Activated CD8-positive, alpha-beta memory T cell treated with anti-CD3 and anti-CD28 coated beads, Interleukin-2, amount 50 U/mL, for 1 hour (primary cell): ENCODE measurements around the gene ANKRD12.
"Not testable (repeated sequence)": the region's sequence is repeated elsewhere in the genome, so short reads cannot be mapped to it uniquely, and the experiment has no call there.

ENCODE experiments used
- DNase-seq: peaks from one replicate; pipeline ENCODE4 v3.0.0-alpha.2; 2020; ENCODE audit errors: extremely low read depth

The ANKRD12 gene

DNA sequence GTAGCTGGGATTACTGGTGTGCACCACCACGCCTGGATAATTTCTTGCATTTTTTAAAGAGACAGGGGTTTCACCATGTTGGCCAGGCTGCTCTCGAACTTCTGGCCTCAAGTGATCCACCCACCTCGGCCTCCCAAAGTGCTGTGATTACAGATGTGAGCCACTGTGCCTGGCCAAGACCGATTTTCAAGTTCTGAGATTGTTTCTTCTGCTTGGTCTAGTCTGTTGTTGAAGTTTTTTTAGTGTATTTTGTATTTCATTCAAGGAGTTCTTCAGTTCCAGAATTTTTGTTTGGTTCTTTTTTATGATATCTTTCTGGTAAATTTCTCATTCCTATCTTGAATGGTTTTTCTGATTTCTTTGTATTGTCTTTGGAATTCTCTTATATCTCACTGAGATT lies 96.4 kb downstream of the ANKRD12 start:
- DNase-seq: no peak

DNA sequence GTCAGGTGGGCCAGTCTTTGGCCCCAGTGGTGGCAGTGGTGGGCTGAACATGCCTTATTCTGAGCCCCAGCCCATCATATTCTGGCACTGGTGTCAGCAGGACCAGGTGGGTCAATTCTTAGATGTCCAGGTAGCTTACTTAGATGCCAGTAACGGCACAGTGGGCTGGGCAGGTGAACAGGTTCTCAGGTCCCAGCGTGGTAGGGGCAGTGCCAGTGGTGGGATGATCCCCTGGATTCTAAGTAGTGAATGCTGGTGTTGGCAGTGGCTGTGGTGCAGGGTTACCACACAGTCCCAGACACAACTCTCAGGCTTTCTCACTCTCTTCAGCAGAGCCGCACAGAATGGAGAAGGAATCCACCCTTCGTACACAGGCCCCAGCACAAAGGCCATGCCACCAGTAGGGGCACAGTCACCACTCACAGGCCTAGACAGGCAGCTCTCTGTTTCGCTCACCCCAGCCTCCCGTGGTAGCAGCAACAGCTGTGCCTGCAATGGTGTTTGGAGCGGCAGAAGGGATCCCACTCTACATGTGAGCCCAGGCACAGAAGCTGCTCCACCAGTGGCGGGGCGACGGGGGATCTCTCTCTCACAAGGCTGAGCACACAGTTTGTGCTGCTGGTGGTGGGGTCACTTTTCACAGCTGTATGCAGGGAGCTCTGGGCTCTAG lies 97.3 kb downstream of the ANKRD12 start:
- no peak for DNase-seq

DNA sequence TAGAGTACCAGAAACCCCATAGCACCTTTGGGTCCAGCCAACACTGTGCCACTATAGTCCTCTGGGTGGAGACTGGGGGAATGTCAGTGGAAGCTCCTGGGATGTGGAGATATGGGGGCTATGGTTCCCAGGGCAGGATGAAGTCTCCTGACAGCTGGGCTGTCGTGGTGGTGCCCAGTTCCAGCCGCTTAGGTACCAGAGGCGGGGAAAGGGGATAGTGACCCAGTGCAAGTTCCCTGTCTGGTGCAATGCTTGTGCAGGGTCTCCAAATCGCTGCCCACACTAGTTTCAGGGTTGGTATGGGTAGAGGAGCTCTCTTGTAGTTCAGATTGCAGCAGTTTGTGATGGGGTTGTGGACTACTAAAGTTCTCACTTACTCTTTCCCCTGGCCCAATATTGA lies 97.9 kb downstream of the ANKRD12 start:
- no peak for DNase-seq

DNA sequence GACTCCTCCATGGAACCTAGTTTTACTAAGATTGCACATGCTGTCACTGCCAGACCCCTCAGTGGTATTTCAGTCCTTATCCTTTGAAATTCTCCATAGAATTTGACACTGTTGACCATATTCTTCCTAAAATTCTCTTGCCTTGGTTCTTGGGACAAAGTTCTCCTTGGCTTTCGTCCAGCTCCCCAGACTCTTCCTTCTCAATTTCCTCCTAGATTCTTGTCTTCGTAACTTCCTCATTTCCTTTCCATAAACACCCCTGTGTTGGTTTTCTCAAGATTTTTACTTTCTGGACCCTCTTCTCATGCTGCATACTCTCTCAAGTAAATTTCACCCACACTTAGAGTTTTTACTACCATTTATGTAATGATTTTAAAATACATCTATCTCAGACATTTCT lies 101.4 kb downstream of the ANKRD12 start:
- no peak for DNase-seq

DNA sequence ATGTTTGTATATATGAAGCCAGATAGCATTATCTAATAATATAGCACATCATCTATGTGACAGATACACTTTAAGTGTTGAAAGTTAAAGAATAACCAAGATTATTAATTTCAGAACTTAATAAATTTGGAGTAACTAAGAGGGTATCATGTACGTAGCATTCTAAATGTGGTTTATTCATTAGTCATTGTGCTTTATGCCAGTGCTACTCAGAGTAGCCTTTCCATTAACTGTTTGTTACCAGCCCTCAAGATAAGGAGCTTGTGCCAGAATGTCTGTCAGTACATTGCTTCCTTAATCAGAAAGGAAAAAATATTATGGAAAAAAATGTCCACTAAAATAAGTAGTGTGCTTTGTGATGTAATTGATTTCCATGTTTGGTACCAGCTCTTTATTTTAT lies 103.1 kb downstream of the ANKRD12 start:
- DNase-seq: no peak

DNA sequence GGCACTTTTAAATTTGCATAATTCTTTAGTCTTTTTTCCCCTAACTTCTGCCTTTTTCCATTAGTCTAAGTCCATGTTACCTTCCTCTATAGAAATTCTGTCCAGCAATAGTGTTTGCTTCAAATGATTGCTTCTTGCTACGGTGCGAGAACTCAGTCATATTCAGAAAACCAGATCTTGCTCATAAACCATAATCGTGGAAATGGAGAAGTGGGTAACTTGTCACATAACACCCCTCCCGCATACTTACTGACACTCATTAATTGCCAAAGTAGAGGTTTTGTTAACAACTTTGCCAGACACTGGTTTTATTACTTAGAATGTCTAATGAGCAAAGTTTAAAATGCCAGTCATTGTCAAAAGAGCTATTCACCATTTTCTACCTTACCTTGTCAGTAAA lies 103.7 kb downstream of the ANKRD12 start:
- no peak for DNase-seq

DNA sequence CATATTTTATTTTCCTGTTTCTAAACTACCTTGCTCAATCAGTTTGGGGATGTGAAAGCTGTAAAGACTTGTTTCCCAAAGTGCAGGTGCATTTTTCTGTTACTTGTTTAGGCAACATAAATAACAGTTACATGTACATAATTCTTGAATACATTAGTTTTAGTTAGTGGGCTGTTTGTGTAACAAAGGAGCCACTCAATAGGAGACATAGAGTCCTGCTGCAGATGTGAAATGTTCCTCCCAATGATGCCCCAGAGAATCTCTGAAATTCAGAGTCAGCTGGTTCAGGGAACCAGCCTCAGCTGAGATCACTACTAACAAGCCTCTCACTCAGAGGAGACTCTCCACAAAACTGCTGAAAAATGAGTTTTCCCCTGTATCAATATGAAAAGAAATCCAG lies 106.4 kb downstream of the ANKRD12 start:
- DNase-seq: no peak

DNA sequence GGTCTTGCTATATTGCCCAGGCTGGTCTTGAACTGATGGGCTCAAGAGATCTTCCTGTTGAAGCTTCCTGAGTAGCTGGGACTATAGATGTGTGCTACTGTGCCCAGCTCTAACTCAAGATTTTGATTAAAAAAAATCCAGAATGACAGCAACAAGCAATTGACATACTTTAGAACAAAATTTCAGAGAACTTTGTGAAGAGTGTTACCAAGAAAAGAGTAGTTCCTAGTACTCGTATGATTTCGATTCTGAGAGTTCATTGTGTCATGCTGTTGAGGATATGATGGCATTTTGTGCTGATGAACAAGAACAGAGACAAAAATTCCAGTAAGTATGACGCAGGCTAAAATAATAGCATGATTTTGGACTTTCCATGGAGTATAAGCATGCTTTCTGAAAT lies 107.8 kb downstream of the ANKRD12 start:
- no peak for DNase-seq

DNA sequence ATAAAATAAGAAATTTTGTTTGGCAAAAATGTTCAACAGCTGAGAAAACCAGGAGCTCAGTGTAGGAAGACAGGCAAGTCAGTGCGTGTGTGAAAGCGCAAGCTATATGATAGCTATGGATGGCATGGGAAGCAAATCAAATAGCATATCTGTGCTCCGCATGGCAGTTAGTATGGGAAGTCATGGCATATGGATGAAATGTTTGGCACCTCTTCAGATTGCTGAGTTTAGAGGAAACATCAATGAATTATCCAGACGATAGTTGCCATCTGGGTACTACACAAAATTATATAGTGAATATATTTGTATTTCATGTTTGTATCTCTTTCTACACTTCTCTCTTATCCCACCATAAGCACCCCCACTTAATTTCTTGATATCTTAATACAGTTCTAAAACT lies 112.1 kb downstream of the ANKRD12 start:
- DNase-seq: no peak

DNA sequence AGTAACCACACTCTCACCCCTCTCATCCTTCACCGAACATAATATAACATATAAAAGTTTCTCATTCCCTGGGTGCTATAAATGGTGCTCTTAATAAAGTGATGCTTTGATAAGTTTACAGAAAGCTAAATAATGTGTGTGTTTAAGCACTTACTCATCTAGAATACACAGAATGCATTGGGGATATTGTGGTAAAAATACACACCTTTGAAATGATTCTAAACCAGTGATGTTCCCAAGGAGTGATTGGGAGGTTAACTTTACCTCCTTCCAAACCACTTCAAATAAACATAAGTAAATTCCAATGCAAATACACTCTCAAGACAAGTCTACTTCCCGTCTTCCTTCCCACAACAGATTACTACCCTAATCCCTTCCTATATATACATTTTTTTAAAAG lies 112.7 kb downstream of the ANKRD12 start:
- no peak for DNase-seq

DNA sequence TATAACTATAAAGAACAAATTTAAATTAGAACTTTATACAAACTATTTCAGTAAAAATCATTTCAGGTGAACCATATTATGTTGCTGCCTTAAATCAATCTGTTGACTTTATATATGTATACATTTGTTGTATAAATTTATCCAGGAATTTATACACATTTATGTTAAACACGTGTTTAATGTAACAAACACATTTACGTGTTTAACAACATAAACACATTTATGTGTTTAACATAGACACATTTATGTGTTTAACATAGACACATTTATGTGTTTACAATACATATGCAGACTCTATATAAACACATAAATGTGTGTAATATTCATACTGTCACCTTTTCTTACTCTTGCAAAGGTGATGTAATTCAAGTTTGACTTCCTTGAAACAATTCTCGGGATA lies 122.6 kb downstream of the ANKRD12 start:
- DNase-seq: no peak

DNA sequence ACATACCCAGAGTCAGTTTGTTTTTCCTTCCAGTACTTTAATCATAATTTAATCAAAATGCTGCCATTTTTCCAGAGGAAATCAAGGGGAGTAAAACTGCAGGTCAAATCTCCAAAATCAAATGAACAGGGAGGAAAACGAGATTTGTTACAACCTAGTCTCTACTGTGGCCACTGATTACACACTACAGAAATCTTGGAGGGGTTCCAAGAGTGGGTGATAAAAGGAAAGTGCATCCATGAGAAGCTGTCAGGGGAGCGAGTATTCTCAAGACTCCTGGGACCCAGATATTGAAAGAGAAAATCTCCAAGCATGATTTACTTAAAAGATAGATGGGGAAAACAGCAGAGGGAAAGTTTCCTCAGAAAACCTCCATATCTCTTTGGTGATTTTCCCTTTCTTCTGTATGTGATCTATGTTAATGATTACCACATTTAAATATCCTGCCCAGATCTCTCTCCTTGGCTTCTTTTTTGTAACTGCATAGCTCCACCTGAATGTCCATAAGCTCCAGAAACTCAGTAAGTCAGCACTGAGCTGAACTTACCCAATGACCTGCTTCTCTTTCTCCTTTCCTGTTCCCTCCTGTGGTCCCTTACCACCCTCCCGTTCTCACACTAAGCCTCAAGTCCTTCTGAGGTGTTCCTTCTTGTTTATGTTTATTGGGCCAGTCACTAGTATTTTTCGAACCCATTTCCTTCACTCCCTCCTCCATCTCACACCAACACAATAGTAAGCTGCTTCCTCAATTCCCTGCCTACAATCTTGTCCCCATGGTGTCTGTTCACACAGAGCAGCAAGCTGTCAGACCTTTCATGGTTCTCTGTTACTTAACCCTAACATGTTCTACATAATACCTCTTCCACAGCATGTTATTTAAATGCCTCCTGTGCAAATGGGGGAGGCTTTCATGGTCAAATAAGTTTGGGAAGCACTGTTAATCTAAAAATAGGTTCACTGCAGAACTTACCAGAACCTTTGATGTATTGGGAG lies 124.1 kb downstream of the ANKRD12 start:
- no peak for DNase-seq

DNA sequence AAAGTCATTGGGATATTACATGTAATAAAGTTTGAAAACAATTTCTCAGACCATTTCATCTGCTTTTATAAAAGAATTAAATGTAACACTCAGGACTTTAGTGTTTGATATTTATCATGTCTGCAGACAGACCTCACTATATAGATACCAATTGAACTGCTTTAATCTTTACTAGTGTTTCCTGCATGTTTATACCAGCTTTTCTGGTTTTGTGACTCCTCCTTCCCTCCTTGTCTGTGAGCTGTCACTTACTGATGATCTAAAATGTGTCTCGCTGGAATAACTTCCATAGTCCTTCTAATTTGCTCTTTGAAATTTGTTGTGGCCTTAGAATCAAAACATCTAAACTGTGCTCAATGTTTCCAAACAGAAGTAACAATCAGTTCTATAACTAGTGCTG lies 126.7 kb downstream of the ANKRD12 start:
- no peak for DNase-seq

DNA sequence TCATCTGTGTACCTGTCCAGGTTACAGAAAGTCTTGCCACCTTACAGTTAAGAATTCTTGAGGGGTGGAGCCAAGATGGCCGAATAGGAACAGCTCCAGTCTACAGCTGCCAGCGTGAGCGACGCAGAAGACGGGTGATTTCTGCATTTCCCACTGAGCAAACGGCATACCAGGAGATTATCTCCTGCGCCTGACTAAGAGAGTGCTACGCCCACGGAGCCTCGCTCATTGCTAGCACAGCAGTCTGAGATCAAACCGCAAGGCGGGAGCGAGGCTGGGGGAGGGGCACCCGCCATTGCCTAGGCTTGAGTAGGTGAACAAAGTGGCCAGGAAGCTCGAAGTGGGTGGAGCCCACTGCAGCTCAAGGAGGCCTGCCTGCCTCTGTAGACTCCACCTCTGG lies 128.2 kb downstream of the ANKRD12 start:
- not testable (repeated sequence) for DNase-seq

DNA sequence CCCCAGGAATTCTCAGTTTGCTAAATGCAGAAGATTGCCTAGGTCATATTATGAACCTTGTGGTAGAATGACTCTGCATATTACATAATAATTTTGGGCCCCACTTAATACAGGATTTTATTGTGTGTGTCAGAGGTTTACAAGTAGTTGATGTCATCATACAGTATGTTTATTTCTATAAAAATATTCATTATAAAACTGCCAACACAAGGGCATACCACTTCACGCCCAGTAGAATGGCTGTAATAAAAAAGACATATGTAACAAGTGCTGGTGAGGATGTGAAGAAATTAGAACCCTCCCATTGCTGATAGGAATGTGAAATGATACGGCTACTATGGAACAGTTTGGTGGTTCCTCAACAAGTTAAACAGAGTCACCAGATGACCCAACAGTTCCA lies 136.6 kb downstream of the ANKRD12 start:
- no peak for DNase-seq

DNA sequence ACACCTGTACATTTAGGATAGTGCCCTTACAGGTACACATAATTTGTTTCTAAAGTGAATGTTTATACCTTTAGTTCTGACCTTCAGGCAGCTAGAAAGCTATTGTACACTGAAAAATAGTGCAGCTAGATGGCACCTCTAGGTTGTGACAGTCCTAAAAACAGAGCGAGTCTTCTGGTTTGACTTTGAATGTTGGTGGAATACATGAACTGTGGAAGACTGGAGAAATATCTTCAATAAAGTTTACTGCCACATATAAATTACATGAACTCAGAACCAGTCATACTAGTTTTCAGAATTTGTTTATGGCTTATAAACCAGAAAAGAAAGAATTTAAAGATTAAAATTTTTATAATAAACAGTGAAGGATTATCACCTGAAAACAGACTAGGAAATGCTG lies 139.3 kb downstream of the ANKRD12 start:
- DNase-seq: no peak

DNA sequence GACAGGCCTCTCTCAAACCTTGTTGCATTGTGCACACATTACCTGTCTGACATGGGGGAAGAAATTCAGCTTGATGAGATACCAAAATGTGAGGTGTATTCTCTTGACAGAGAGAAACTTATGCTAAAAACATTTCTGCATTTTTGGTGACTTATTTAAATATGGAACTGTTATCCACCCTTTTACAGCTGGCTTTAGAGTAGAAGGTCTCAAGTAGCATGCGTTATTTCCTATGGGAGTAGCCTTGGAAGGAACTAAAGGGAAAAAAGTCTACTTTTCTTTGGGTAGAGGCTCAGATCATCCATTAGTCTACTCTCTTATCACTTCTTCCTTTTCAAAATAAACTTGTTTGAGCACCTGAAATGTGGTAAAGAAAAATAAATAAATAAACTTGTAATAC lies 141.4 kb downstream of the ANKRD12 start:
- DNase-seq: no peak

DNA sequence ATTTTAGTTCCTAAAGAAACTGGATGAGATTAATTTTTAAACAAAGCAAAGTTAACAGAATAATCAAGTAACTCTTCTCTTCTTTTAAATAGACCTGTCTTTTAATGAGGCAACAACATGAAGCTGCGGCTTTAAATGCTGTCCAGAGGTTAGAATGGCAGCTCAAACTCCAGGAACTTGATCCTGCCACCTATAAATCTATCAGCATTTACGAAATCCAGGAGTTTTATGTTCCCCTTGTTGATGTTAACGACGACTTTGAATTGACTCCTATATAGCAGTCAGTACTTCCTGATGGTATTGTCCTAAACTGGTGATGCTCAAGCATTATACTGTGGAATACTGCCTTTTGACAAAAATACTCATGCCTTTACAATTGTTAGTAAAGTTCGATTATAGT lies 144.3 kb downstream of the ANKRD12 start:
- no peak for DNase-seq

DNA sequence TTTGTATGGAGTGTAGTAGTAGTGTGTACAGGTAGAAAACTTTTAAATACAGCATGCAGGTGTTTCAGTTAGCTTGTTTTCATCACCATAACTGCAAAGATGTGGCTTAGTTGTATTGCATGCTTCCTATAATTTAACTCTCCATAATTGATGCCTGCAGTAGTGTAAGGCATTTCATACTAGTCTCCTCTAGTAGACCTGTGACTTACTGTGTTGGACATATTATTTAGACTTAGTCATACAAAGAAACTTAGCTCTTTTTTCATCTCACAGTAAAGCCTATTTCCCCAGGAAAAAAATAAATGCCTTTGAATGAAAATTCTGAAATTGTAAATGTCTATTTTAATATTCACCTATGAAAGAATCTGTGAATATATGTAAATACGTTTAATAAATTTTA lies 145.2 kb downstream of the ANKRD12 start:
- DNase-seq: no peak

DNA sequence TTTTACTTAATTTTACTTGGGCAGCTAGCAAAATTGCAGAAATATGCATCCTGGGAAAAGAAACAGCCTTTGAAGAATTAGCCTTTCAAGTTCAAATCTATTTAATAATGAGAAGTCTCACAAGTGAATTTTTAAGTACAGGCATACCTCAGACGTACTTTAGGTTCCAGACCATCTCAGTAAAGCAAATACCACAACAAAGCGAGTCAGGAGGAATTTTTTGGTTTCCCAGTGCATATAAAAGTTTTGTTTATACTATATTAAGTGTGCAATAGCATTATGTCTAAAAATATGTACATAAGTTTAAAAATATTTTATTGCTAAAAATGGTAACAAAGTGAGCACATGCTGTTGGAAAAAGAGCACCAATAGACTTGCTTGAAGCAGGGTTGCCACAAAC lies 147.2 kb downstream of the ANKRD12 start:
- DNase-seq: no peak

DNA sequence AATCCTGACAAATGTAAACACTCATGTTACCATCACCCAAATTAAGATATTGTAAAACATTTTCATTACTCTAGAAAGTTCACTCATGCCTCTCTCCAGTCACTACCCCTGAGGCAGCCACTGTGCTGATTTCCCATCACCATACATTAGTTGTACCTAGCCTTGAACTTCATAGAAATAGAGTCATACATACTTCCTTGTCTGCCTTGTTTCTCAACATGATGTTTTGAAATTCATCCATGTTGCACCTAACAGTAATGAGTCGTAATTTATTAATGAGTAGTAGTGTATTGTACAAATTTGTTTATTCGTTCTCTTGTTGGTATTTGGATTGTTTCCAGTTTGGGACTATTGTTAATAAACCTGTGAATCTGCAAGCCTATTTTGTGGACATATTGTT lies 149.0 kb downstream of the ANKRD12 start:
- no peak for DNase-seq

DNA sequence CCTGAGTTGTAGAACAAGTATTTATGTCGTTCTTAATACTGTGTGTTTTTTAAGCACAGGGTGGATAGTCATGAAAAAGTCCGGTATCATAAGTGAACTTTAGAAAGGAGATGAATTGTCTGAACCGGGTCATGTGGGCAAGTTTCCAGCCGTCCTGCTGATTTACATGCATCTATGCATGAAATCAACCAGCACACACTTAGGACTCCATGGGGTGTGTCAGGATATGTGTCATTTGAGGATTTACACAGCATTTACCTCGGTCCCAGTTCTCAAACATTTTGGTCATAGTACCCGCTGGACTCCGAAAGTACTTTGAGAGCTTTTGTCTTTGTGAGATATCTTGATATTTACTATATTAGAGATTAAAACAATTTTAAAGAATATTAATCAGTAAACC lies 150.5 kb downstream of the ANKRD12 start:
- no peak for DNase-seq

DNA sequence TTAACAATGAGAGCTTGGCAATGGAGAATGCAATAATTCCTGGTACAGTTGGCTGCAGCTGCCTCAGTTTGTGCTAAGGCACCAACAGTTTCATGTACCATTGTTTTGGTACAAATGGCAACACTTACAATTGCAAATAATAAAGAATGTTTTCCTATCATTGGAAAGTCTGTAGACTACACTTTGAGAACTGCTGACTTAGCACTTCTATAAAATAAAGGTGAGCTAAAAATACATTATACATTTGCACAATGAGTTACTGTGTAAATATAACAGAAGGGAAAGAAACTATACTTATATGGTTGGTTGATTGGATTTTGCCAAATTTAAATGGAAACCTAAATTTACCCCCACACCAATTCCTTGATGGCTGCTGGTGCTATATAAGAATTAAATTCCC lies 153.1 kb downstream of the ANKRD12 start:
- no peak for DNase-seq
